Uterus (tissue), 2 donors: ENCODE data around the gene ASPG.

Source experiments
- POLR2A ChIP-seq, 2 donors: fragments of 450-650 bp; IDR thresholded peaks; one replicate each; pipeline ENCODE4 v1.6.1; 2016; ENCODE audit warnings: antibody characterized with exemption in 2 of 2, mild to moderate bottlenecking in 1 of 2, moderate library complexity in 1 of 2
- TF ChIP-seq, protein P1 (sequence below), 4 experiments: fragments of 200-600 bp in 2 of 4; fragments of 450-650 bp in 2 of 4; sonication (generic) in 2 of 4; IDR thresholded peaks; one replicate each; pipeline ENCODE4 v1.5.1; 2016 to 2019; ENCODE audit warnings: antibody characterized with exemption in 4 of 4, mild to moderate bottlenecking in 2 of 4, moderate library complexity in 1 of 4

DNA sequence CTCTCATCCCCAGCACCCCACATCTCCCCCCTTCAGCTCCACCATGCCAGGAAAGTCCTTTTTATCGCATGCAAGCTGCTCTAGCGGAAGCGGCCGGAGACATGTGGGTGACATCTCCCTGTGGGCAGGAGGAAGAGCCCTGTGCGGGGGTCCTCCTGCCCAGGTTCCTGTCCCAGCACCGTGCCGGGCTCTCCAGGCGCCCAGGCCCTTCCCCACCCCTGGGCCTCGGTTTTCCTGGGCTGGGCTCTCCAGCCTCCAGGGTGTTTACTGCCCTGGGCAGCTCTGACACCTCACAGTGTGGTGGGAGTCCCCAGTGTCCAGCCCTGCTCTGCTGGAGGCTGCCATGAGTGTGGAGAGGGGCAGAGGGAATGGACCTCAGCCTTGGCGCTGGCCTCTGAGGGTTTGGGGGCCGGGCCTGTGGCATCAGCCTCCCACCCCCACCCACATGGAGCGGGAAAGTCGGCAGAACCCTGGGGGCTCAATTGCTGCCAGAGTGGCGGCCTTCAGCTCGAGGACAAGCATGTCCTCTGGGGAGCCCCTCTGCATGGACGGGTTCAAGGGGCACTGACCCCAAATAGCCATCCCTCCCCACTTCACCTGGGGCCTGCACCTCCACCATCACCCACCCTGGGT is 16.9 kb downstream of the ASPG start:
- TF ChIP-seq POLR2A (IDR thresholded peaks at IDR 0.05), result no peak
- TF ChIP-seq, protein P1, sequence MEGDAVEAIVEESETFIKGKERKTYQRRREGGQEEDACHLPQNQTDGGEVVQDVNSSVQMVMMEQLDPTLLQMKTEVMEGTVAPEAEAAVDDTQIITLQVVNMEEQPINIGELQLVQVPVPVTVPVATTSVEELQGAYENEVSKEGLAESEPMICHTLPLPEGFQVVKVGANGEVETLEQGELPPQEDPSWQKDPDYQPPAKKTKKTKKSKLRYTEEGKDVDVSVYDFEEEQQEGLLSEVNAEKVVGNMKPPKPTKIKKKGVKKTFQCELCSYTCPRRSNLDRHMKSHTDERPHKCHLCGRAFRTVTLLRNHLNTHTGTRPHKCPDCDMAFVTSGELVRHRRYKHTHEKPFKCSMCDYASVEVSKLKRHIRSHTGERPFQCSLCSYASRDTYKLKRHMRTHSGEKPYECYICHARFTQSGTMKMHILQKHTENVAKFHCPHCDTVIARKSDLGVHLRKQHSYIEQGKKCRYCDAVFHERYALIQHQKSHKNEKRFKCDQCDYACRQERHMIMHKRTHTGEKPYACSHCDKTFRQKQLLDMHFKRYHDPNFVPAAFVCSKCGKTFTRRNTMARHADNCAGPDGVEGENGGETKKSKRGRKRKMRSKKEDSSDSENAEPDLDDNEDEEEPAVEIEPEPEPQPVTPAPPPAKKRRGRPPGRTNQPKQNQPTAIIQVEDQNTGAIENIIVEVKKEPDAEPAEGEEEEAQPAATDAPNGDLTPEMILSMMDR (IDR thresholded peaks at IDR 0.05), result no peak
